ENCODE measurements around the gene TNRC18.

Gene TNRC18

DNA sequence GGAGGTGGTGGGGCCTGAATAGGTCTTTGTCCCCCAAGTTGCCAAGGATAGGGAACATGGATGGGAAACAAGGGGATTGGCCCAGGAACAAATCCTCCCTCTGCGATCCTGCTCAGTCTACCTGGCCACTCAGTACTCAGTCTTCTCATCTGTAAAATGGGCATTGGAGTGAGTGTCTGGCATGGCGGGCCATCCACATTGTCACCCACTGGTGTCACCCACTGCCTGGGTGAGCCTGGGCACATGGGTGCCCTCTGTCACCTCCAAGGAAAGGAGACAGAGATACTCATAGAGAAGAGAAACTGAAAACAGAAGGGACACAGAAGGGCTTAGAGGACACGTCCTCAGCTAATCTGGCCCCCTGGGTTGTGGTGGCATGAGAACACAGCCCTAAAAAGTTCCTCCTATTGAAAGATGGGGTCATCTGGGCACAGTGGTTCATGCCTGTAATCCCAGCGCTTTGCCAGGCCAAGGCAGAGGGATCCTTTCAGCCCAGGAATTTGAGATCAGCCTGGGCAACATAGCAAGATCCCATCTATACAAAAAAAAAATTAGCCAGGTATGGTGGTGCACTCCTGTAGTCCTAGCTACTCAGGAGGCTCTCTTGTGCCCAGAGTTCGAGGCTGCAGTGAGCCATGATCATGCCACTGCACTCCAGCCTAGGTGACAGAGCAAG is 12.5 kb upstream of the TNRC18 start:
- DNase-seq (ENCODE audit: low read depth), result no peak
- TF ChIP-seq, protein P1, sequence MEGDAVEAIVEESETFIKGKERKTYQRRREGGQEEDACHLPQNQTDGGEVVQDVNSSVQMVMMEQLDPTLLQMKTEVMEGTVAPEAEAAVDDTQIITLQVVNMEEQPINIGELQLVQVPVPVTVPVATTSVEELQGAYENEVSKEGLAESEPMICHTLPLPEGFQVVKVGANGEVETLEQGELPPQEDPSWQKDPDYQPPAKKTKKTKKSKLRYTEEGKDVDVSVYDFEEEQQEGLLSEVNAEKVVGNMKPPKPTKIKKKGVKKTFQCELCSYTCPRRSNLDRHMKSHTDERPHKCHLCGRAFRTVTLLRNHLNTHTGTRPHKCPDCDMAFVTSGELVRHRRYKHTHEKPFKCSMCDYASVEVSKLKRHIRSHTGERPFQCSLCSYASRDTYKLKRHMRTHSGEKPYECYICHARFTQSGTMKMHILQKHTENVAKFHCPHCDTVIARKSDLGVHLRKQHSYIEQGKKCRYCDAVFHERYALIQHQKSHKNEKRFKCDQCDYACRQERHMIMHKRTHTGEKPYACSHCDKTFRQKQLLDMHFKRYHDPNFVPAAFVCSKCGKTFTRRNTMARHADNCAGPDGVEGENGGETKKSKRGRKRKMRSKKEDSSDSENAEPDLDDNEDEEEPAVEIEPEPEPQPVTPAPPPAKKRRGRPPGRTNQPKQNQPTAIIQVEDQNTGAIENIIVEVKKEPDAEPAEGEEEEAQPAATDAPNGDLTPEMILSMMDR (IDR thresholded peaks at IDR 0.05; ENCODE audit: low read depth, low read length, missing control alignments), result no peak
- in situ Hi-C loops (cut with HindIII; ENCODE audit: low sequenced_read_pairs), result no loop called here
- H3K4me3 ChIP-seq (ENCODE audit: low read depth, low read length), result no peak overlapping the region

DNA sequence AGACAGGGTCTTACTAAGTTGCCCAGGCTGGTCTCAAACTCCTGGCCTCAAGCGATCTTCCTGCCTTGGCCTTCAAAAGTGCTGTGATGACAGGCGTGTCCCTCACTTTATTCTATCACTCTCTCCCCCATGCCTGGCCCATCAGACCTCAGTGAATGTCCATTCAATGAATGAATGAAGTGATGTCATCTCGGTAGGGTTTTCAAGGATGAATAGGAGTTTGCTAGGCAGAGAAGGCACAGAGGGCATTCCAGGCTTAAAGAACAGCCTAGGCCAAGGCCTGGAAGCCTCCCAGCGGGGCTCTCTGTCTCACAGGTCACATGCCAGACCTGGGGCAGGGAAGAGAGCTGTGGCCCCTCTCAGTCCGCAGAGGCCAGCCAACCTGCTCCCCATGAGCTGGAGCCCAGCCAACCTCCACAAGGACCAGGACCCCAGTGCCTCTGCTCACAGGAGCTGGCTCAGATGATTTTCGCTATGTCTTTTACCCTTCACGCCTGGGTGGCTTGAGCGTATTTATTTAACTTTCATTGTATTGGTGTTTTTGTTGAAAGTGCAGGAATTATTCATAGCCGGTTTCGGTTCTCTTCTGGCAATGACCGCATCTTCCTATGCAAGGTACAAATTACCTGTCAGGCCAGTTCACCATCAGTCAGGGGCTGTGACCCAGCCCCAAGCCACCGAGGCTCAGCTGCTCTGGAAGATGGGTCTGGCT is 11.8 kb upstream of the TNRC18 start:
- DNase-seq (ENCODE audit: low read depth), result no peak
- H3K4me3 ChIP-seq (ENCODE audit: low read depth, low read length), result no peak overlapping the region
- TF ChIP-seq, protein P1 (IDR thresholded peaks at IDR 0.05; ENCODE audit: low read depth, low read length, missing control alignments), result no peak
- in situ Hi-C loops (cut with HindIII; ENCODE audit: low sequenced_read_pairs), result no loop called here

DNA sequence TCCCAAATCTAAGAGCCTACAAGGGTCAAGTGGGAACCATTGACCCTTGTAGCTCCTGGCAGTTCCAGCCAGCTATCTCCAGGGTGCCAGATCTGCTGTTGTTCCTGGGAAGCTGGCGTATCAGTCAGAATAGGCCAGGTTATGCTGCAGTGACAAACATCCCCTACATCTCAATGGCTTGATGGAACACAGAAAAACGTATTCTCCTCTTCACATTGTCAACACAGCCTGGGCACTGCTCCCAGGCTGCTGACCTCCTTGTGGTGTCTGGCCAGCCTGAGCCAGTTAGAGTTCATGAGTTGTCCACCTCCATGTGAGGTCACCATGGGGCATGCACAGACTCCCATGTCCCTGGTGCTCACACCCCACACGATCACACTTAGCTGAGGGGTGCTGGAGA is 9.5 kb upstream of the TNRC18 start:
- DNase-seq (ENCODE audit: low read depth), result no peak
- TF ChIP-seq, protein P1 (IDR thresholded peaks at IDR 0.05; ENCODE audit: low read depth, low read length, missing control alignments), result no peak
- in situ Hi-C loops (cut with HindIII; ENCODE audit: low sequenced_read_pairs), result loop anchor here (5.0 kb wide), 1 partner anchor 71 kb away; no protein-coding TSS in a partner anchor
- H3K4me3 ChIP-seq (ENCODE audit: low read depth, low read length), result no peak overlapping the region

DNA sequence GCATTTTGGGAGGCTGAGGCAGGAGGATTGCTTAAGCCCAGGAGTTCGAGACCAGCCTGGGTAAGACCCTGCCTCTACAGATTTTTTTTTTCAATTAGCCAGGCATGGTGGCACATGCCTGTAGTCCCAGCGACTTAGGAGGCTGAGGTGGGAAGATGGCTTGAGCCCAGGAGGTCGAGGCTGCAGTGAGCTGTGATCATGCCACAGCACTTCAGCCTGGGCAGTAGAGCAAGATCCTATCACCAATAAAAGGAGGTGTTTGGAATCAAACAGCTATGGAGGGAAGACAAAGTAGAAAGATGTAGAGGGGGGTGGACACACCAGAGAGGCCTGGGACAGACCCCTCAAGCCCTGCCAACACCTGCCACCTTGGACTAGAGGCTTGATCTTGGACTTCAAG is 9.1 kb upstream of the TNRC18 start:
- in situ Hi-C loops (cut with HindIII; ENCODE audit: low sequenced_read_pairs), result loop anchor here (5.0 kb wide), 1 partner anchor 70 kb away; no protein-coding TSS in a partner anchor
- DNase-seq (ENCODE audit: low read depth), result no peak
- H3K4me3 ChIP-seq (ENCODE audit: low read depth, low read length), result no peak overlapping the region
- TF ChIP-seq, protein P1 (IDR thresholded peaks at IDR 0.05; ENCODE audit: low read depth, low read length, missing control alignments), result no peak

DNA sequence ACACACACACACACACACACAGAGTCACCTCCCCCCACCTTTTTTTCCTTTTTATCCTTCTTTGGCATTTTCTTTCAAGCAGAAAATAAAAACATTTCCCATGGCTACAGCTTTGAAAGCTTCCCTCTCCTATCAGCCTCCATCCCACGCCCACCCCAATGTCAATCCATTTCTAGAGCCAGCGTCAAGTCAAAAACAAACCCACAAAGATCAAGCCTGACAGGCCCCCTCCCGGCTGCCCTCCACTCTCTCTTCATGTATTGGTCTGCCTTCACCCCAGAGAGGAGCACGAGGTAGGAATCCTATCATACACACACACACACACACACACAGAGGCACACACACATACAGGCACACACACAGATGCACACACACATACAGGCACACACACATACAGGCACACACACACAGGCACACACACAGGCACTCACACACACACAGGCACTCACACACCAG is 8.0 kb upstream of the TNRC18 start:
- TF ChIP-seq, protein P1 (IDR thresholded peaks at IDR 0.05; ENCODE audit: low read depth, low read length, missing control alignments), result no peak
- in situ Hi-C loops (cut with HindIII; ENCODE audit: low sequenced_read_pairs), result loop anchor here (5.0 kb wide), 1 partner anchor 69 kb away; no protein-coding TSS in a partner anchor
- no peak overlapping the region for H3K4me3 ChIP-seq (ENCODE audit: low read depth, low read length)
- no peak for DNase-seq (ENCODE audit: low read depth)

DNA sequence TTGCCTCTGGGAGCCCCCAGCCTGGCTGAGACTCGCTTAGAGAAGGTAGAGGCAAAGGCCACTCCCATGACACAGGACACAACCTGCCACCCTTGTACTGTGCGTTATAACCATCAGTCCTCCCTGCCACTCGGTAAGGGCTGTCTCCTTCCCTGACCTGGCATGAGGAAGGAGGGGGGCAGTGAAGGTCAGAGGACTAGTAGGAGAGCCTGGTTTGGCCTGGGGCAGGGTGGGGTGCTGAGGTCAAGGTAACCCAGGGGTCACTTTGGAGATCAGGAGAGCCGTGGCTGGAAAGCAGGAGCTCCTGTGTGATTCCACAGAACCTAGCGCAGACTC is 6.9 kb upstream of the TNRC18 start:
- no peak overlapping the region for H3K4me3 ChIP-seq (ENCODE audit: low read depth, low read length)
- in situ Hi-C loops (cut with HindIII; ENCODE audit: low sequenced_read_pairs), result loop anchor here (5.0 kb wide), 1 partner anchor 68 kb away; no protein-coding TSS in a partner anchor
- TF ChIP-seq, protein P1 (IDR thresholded peaks at IDR 0.05; ENCODE audit: low read depth, low read length, missing control alignments), result no peak
- no peak for DNase-seq (ENCODE audit: low read depth)
